Right lobe of liver (tissue), 6 donors: ENCODE measurements around the gene FIGNL1. TPM values are rescaled to one million over a fixed set of nuclear protein-coding genes. Genes with fewer than 3 reads are reported as not detected.

ENCODE experiments used
- ATAC-seq, 4 donors: fragments of 200-7000 bp; cut with Tn5 transposase; one replicate each; pipeline ENCODE4 v1.9.1; 2020; ENCODE audit warnings: mild to moderate bottlenecking in 4 of 4, moderate library complexity in 4 of 4
- DNase-seq, 3 donors: peaks; one replicate each; pipeline ENCODE4 v3.0.0-alpha.2; 2020
- H3K27ac ChIP-seq, 3 donors: fragments of 200-600 bp; one replicate each; pipeline ENCODE4 v1.8.0; 2022
- H3K27me3 ChIP-seq, 2 donors: fragments of 200-600 bp; one replicate each; pipeline ENCODE4 v1.8.0; 2022
- H3K36me3 ChIP-seq, 4 donors: fragments of 200-600 bp; sonication (generic) in 1 of 4; one replicate each; pipeline versions ENCODE4 v1.5.1 to v1.8.0; 2017 to 2022; ENCODE audit warnings: control low read depth in 1 of 4
- H3K4me1 ChIP-seq, 4 donors: fragments of 200-600 bp; sonication (generic) in 1 of 4; one replicate each; pipeline versions ENCODE4 v1.5.1 to v1.8.0; 2017 to 2022; ENCODE audit warnings: control low read depth in 1 of 4
- H3K4me3 ChIP-seq, 3 donors: fragments of 200-600 bp; one replicate each; pipeline ENCODE4 v1.8.0; 2022
- H3K9me3 ChIP-seq, 4 donors: fragments of 200-600 bp; sonication (generic) in 1 of 4; one replicate each; pipeline versions ENCODE4 v1.5.1 to v1.8.0; 2017 to 2022; ENCODE audit warnings: control low read depth in 1 of 4
- CTCF ChIP-seq, 4 donors: fragments of 200-600 bp in 3 of 4; fragments of 450-650 bp in 1 of 4; IDR thresholded peaks; one replicate each; pipeline versions ENCODE4 v1.5.1 to v1.8.0; 2016 to 2022; ENCODE audit warnings: antibody characterized with exemption in 4 of 4, mild to moderate bottlenecking in 2 of 4
- POLR2A ChIP-seq: fragments of 450-650 bp; IDR thresholded peaks from one replicate; pipeline ENCODE4 v1.6.1; 2017; ENCODE audit warnings: antibody characterized with exemption, mild to moderate bottlenecking
- WGBS: methylation state at CpG from one replicate; pipeline ENCODE4 v1.1.6; 2018; ENCODE audit warnings: low coverage, low lambda C conversion rate; ENCODE audit not compliant: insufficient coverage; ENCODE audit errors: missing lambda C conversion rate; 5-methylcytosine and 5-hydroxymethylcytosine counted together
- intact Hi-C, 2 donors: fragments of 100-400 bp; cut with DNase I; formaldehyde crosslinking; loops; one replicate each; pipeline versions ENCODE4 v1.11.2 to v1.14.1; 2022
- total RNA-seq, 6 experiments: library from RNA; depleted of rRNA in 2 of 6; stranded (reverse); fragments of >200 nt in 2 of 6; fragmentation: NEBNext Ultra II Directional in 3 of 6; extraction: Animal tissue kit (Norgen Biotek cat#: 25700) in 3 of 6; gene quantifications; one replicate each; pipeline versions ENCODE4 v1.1.0 to v1.2.4, GENCODE V29; 2016 to 2023
- donor health status: DM: no; HTN: yes; CAD: no.
- donor health status: DM: no; HTN: no; CAD: no.
- donor health status: DM: no; HTN: no; CAD: no.
- donor health status: DM: no; HTN: yes; CAD: no.
- donor health status: DM: no; HTN: yes; CAD: no.

FIGNL1 gene
- total RNA-seq, 6 experiments from 2014 or later: 2.0 to 12.2 (median 4.4) TPM

- ATAC-seq (peak; percentile 78 to 93 (median 85)), DNase-seq (no peak)
- peaks cover 0 to 17% (median 5%) of the 10 kb centered on the region in 4 donors for H3K4me1 ChIP-seq
- no peaks in the 10 kb centered on the region for H3K36me3 ChIP-seq
- intact Hi-C loops: no loop called here
- no peaks in the 10 kb centered on the region for H3K27me3 ChIP-seq
- no peaks in the 10 kb centered on the region for H3K9me3 ChIP-seq
- H3K4me3 ChIP-seq: no peak overlapping the region
- 25% methylated on average over 6 of the region's 8 CpGs for WGBS
- TF ChIP-seq POLR2A (no peak), CTCF (IDR thresholded peaks at IDR 0.05) (no peak)
- no peak overlapping the region for H3K27ac ChIP-seq
Observed at GRCh38 chr7:50474382-50475160, 24.4 kb upstream of the FIGNL1 start.

- H3K4me3 ChIP-seq: no peak overlapping the region
- H3K27ac ChIP-seq: no peak overlapping the region
- no peak for TF ChIP-seq CTCF (IDR thresholded peaks at IDR 0.05)
- no peak for TF ChIP-seq POLR2A
- intact Hi-C loops: no loop called here
- no peak for ATAC-seq
- H3K4me1 ChIP-seq: peaks cover 0 to 17% (median 5%) of the 10 kb centered on the region in 4 donors
- no peaks in the 10 kb centered on the region for H3K9me3 ChIP-seq
- no peaks in the 10 kb centered on the region for H3K27me3 ChIP-seq
- no CpG with 5 or more reads among the region's 4 CpGs for WGBS
- no peaks in the 10 kb centered on the region for H3K36me3 ChIP-seq
- DNase-seq: no peak
Observed at GRCh38 chr7:50473531-50473930, 23.4 kb upstream of the FIGNL1 start.

- 92% methylated on average over 7 of the region's 7 CpGs for WGBS
- H3K9me3 ChIP-seq: no peaks in the 10 kb centered on the region
- H3K4me1 ChIP-seq: peaks cover 0 to 20% (median 5%) of the 10 kb centered on the region in 4 donors
- DNase-seq: no peak
- ATAC-seq: no peak
- no peak overlapping the region for H3K27ac ChIP-seq
- H3K36me3 ChIP-seq: no peaks in the 10 kb centered on the region
- intact Hi-C loops: no loop called here
- H3K27me3 ChIP-seq: no peaks in the 10 kb centered on the region
- no peak for TF ChIP-seq POLR2A
- TF ChIP-seq CTCF (IDR thresholded peaks at IDR 0.05): no peak
- H3K4me3 ChIP-seq: no peak overlapping the region
Observed at GRCh38 chr7:50472427-50472826, 22.3 kb upstream of the FIGNL1 start.

- no peak for TF ChIP-seq POLR2A
- H3K27me3 ChIP-seq: no peaks in the 10 kb centered on the region
- ATAC-seq: no peak
- H3K4me1 ChIP-seq: peaks cover 0 to 20% (median 5%) of the 10 kb centered on the region in 4 donors
- WGBS: 57% methylated on average over 2 of the region's 5 CpGs
- H3K4me3 ChIP-seq: no peak overlapping the region
- no peak overlapping the region for H3K27ac ChIP-seq
- intact Hi-C loops: no loop called here
- H3K36me3 ChIP-seq: no peaks in the 10 kb centered on the region
- H3K9me3 ChIP-seq: no peaks in the 10 kb centered on the region
- DNase-seq: no peak
Observed at GRCh38 chr7:50471970-50472369, 21.8 kb upstream of the FIGNL1 start.
